GM12878 (cell line): ENCODE data around the gene PBRM1. TPM values are rescaled to one million over a fixed set of nuclear protein-coding genes. Genes with fewer than 3 reads are reported as not detected.
A peak's percentile ranks its signal among the peaks of the same experiment; 100 is the strongest.

ENCODE experiments used
- CREB1 ChIP-seq: IDR thresholded peaks from 2 replicates; pipeline ENCODE4 v1.6.1; 2012; ENCODE audit warnings: low read depth, mild to moderate bottlenecking, inconsistent platforms
- CREM ChIP-seq: IDR thresholded peaks from 2 replicates; pipeline ENCODE4 v1.6.1; 2014; ENCODE audit warnings: antibody characterized with exemption, low read depth
- HDGF ChIP-seq: fragments of 450-650 bp; IDR thresholded peaks from 2 replicates; pipeline ENCODE4 v1.6.1; 2016; ENCODE audit warnings: antibody characterized with exemption
- MXI1 ChIP-seq: fragments of 150-350 bp; IDR thresholded peaks from 2 replicates; pipeline ENCODE4 v1.6.1; 2011; ENCODE audit warnings: low read depth, mild to moderate bottlenecking, inconsistent platforms, low read length, improper control_type of control experiment
- NRF1 ChIP-seq: conservative IDR thresholded peaks from 2 replicates; pipeline ENCODE4 v1.6.1; 2011; ENCODE audit warnings: mild to moderate bottlenecking, low read depth, low read length, improper control_type of control experiment
- RAD21 ChIP-seq: IDR thresholded peaks from 2 replicates; pipeline ENCODE4 v1.6.1; 2011; ENCODE audit warnings: mild to moderate bottlenecking, low read depth, low read length, moderate library complexity; ENCODE audit not compliant: insufficient read depth
- RELA ChIP-seq: fragments of 450-650 bp; IDR thresholded peaks from 2 replicates; pipeline ENCODE4 v1.8.0; 2014; ENCODE audit warnings: borderline replicate concordance; ENCODE audit not compliant: partially characterized antibody
- SIX5 ChIP-seq: IDR thresholded peaks from 2 replicates; pipeline ENCODE4 v1.6.1; 2011; ENCODE audit warnings: mild to moderate bottlenecking, low read depth, low read length, moderate library complexity; ENCODE audit not compliant: severe bottlenecking
- SPI1 ChIP-seq: IDR thresholded peaks from 2 replicates; pipeline ENCODE4 v1.6.1; 2011; ENCODE audit warnings: low read depth, mild to moderate bottlenecking, low read length, moderate library complexity, borderline replicate concordance; ENCODE audit not compliant: insufficient read depth
- SREBF1 ChIP-seq: IDR thresholded peaks from 2 replicates; pipeline ENCODE4 v1.6.1; 2012; ENCODE audit warnings: mild to moderate bottlenecking, low read length
- TBL1XR1 ChIP-seq: IDR thresholded peaks from 2 replicates; pipeline ENCODE4 v1.6.1; 2012; ENCODE audit warnings: low read depth, low read length, improper control_type of control experiment
- TCF12 ChIP-seq: IDR thresholded peaks from 2 replicates; pipeline ENCODE4 v1.6.1; 2011; ENCODE audit warnings: low read depth, mild to moderate bottlenecking, low read length
- ZNF217 ChIP-seq: fragments of 450-650 bp; IDR thresholded peaks from 2 replicates; pipeline ENCODE4 v1.6.1; 2017; ENCODE audit warnings: antibody characterized with exemption, mild to moderate bottlenecking
- ZNF274 ChIP-seq: IDR thresholded peaks from one replicate; pipeline ENCODE4 v1.8.0; 2011; ENCODE audit not compliant: insufficient read length, insufficient read depth
- ZSCAN29 ChIP-seq: fragments of 450-650 bp; IDR thresholded peaks from 2 replicates; pipeline ENCODE4 v1.6.1; 2017; ENCODE audit warnings: mild to moderate bottlenecking, moderate library complexity
- polyA plus RNA-seq, 11 experiments: library from polyadenylated mRNA; depleted of rRNA in 4 of 11; unstranded in 6 of 11; stranded (reverse) in 5 of 11; fragments of >200 nt; fragmentation: Nextera tagmentation in 4 of 11; fragmentation: Illumina TruSeq in 1 of 11; extraction: Ambion mirVana in 4 of 11; extraction: Trizol in 1 of 11; gene quantifications; 1 replicate in 1 of 11; 2 replicates in 10 of 11; pipeline versions ENCODE4 v1.2.1 to v1.2.3, GENCODE V29; 2011 to 2016; ENCODE audit warnings: inconsistent platforms in 2 of 11, missing spikeins in 2 of 11, low read depth in 1 of 11
- total RNA-seq, 4 experiments: library from RNA; depleted of rRNA in 3 of 4; stranded (reverse); fragments of >200 nt in 3 of 4; fragmentation: Illumina TruSeq in 1 of 4; extraction: Trizol in 1 of 4; gene quantifications; 2 replicates each; pipeline versions ENCODE4 v1.2.1 to v1.2.3, GENCODE V29; 2013 to 2021
- TF ChIP-seq, protein P1 (sequence below): fragments of 450-650 bp; IDR thresholded peaks from 2 replicates; pipeline ENCODE4 v1.6.1; 2018; ENCODE audit warnings: borderline replicate concordance, mild to moderate bottlenecking; ENCODE audit not compliant: partially characterized antibody
- TF ChIP-seq, protein P2 (sequence below): IDR thresholded peaks from 2 replicates; pipeline ENCODE4 v1.6.1; 2012; ENCODE audit warnings: low read depth, low read length, improper control_type of control experiment
- TF ChIP-seq, protein P3 (sequence below): IDR thresholded peaks from 2 replicates; pipeline ENCODE4 v1.6.1; 2011; ENCODE audit warnings: low read depth, mild to moderate bottlenecking, low read length, moderate library complexity, borderline replicate concordance; ENCODE audit errors: extremely low read depth
- TF ChIP-seq, protein P4 (sequence below): fragments of 450-650 bp; IDR thresholded peaks from 2 replicates; pipeline ENCODE4 v1.6.1; 2017; ENCODE audit warnings: mild to moderate bottlenecking, moderate library complexity
- TF ChIP-seq, protein P5 (sequence below): IDR thresholded peaks from 2 replicates; pipeline ENCODE4 v1.6.1; 2011; ENCODE audit warnings: low read depth, low read length, improper control_type of control experiment, borderline replicate concordance
- TF ChIP-seq, protein P6 (sequence below): fragments of 450-650 bp; IDR thresholded peaks from 2 replicates; pipeline ENCODE4 v1.6.1; 2016; ENCODE audit warnings: mild to moderate bottlenecking

The PBRM1 gene
- total and polyA plus RNA-seq, 10 of the 15 experiments (the other 5 are each of a cell fraction or from before 2014, with no cell fraction given), result 8.9 to 88.9 (median 39.3) TPM

DNA sequence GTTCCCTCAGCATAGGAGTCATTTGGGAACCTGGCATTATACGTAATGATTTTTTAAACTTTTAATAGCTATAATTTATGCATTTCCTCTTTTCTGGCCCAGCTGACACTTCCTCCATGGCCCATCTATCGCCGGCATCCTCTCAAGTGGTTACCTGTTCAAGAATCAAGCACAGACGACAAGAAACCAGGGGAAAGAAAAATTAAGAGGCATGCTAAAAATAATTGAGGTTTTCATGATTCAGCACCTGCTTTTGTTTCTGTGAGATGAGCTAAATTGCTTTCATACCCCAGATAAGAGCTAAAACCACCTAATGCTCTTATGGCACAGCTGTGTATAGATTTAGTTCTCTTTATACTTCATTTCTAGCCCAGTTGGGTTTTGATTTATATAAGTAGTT is 21.9 kb upstream of the PBRM1 start (continued):
- TF ChIP-seq, protein P1, sequence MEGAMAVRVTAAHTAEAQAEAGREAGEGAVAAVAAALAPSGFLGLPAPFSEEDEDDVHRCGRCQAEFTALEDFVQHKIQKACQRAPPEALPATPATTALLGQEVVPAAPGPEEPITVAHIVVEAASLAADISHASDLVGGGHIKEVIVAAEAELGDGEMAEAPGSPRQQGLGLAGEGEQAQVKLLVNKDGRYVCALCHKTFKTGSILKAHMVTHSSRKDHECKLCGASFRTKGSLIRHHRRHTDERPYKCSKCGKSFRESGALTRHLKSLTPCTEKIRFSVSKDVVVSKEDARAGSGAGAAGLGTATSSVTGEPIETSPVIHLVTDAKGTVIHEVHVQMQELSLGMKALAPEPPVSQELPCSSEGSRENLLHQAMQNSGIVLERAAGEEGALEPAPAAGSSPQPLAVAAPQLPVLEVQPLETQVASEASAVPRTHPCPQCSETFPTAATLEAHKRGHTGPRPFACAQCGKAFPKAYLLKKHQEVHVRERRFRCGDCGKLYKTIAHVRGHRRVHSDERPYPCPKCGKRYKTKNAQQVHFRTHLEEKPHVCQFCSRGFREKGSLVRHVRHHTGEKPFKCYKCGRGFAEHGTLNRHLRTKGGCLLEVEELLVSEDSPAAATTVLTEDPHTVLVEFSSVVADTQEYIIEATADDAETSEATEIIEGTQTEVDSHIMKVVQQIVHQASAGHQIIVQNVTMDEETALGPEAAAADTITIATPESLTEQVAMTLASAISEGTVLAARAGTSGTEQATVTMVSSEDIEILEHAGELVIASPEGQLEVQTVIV, result no peak
- TF ChIP-seq SPI1 (peak; percentile 80), MXI1 (no peak), ZNF274 (no peak), SIX5 (no peak), RELA (no peak), NRF1 (no peak), CREM (peak; percentile 41; the same call in 1 of the 2 replicates), TCF12 (0 out of 2 replicates have a peak, but pooled peaks have one; percentile 37), CREB1 (0 out of 2 replicates have a peak, but pooled peaks have one; percentile 48), ZNF217 (no peak), TBL1XR1 (0 out of 2 replicates have a peak, but pooled peaks have one; percentile 48), ZSCAN29 (no peak), RAD21 (no peak), SREBF1 (no peak), HDGF (no peak)
- TF ChIP-seq, protein P2, sequence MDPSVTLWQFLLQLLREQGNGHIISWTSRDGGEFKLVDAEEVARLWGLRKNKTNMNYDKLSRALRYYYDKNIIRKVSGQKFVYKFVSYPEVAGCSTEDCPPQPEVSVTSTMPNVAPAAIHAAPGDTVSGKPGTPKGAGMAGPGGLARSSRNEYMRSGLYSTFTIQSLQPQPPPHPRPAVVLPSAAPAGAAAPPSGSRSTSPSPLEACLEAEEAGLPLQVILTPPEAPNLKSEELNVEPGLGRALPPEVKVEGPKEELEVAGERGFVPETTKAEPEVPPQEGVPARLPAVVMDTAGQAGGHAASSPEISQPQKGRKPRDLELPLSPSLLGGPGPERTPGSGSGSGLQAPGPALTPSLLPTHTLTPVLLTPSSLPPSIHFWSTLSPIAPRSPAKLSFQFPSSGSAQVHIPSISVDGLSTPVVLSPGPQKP, result no peak
- TF ChIP-seq, protein P3, sequence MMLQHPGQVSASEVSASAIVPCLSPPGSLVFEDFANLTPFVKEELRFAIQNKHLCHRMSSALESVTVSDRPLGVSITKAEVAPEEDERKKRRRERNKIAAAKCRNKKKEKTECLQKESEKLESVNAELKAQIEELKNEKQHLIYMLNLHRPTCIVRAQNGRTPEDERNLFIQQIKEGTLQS, result no peak
- TF ChIP-seq, protein P4, sequence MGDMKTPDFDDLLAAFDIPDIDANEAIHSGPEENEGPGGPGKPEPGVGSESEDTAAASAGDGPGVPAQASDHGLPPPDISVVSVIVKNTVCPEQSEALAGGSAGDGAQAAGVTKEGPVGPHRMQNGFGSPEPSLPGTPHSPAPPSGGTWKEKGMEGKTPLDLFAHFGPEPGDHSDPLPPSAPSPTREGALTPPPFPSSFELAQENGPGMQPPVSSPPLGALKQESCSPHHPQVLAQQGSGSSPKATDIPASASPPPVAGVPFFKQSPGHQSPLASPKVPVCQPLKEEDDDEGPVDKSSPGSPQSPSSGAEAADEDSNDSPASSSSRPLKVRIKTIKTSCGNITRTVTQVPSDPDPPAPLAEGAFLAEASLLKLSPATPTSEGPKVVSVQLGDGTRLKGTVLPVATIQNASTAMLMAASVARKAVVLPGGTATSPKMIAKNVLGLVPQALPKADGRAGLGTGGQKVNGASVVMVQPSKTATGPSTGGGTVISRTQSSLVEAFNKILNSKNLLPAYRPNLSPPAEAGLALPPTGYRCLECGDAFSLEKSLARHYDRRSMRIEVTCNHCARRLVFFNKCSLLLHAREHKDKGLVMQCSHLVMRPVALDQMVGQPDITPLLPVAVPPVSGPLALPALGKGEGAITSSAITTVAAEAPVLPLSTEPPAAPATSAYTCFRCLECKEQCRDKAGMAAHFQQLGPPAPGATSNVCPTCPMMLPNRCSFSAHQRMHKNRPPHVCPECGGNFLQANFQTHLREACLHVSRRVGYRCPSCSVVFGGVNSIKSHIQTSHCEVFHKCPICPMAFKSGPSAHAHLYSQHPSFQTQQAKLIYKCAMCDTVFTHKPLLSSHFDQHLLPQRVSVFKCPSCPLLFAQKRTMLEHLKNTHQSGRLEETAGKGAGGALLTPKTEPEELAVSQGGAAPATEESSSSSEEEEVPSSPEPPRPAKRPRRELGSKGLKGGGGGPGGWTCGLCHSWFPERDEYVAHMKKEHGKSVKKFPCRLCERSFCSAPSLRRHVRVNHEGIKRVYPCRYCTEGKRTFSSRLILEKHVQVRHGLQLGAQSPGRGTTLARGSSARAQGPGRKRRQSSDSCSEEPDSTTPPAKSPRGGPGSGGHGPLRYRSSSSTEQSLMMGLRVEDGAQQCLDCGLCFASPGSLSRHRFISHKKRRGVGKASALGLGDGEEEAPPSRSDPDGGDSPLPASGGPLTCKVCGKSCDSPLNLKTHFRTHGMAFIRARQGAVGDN, result no peak
- TF ChIP-seq, protein P5, sequence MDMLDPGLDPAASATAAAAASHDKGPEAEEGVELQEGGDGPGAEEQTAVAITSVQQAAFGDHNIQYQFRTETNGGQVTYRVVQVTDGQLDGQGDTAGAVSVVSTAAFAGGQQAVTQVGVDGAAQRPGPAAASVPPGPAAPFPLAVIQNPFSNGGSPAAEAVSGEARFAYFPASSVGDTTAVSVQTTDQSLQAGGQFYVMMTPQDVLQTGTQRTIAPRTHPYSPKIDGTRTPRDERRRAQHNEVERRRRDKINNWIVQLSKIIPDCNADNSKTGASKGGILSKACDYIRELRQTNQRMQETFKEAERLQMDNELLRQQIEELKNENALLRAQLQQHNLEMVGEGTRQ, result no peak
- TF ChIP-seq, protein P6, sequence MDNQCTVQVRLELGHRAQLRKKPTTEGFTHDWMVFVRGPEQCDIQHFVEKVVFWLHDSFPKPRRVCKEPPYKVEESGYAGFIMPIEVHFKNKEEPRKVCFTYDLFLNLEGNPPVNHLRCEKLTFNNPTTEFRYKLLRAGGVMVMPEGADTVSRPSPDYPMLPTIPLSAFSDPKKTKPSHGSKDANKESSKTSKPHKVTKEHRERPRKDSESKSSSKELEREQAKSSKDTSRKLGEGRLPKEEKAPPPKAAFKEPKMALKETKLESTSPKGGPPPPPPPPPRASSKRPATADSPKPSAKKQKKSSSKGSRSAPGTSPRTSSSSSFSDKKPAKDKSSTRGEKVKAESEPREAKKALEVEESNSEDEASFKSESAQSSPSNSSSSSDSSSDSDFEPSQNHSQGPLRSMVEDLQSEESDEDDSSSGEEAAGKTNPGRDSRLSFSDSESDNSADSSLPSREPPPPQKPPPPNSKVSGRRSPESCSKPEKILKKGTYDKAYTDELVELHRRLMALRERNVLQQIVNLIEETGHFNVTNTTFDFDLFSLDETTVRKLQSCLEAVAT, result no peak
